ENCODE measurements around the gene ELMO1.

Gene ELMO1

DNA sequence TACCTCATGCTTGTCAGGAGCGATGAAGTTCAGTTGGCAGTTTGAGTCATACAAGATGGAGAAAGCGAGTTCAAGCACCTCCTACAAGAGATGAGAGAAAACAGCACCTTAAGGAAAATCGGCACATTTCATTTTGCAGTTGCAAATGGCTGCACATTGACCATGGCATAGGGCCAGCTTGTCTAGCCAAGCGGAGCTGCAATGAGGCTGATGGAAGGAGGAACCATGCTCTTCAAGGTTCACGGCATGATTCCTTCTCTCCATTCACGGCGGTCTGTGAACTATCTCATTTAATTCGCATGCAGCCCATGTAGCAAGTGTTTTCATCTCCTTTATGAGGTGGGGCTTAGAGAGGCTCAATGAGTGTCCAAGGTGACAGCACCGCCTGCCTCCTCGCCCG is 587.0 kb downstream of the ELMO1 start:
- DNase-seq, result no peak

DNA sequence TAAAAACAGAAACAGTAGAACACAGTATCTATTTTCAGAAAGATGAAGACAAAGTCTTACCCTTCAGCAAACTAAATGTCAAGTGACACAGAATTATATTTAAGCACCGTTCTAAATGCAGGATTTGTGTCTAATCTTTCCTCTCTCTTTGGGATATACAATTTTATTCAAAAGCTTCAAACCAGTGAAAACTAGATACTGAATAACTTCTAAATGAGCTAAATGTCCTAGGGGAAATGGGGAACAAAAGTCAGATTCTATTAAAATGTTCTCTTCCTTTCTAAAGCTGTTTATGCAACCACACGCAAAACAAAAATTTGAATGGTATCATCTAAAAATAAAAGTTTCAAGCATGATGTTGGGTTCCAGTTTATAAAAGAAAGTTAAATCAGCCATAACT is 588.0 kb downstream of the ELMO1 start:
- no peak for DNase-seq

DNA sequence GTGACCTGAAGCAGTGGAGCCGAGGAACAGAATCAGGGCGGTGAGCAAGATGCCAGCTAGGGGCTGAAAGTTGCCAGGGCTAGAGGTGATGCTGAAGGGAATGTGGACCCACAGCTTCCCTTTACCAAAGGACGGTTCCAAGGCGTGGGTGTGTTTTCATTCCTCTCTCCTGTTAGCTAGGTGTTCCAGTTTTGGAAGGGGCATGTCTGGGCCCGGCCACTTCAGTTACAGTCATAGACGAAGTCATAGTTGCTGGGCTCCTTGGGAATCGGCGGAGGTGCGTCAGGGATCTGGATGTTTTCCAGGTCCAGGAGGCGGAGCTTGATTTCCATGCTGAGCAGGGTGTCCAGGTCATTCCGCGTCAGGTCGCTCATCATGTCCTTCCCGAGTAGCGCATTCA is 593.3 kb downstream of the ELMO1 start:
- no peak for DNase-seq

DNA sequence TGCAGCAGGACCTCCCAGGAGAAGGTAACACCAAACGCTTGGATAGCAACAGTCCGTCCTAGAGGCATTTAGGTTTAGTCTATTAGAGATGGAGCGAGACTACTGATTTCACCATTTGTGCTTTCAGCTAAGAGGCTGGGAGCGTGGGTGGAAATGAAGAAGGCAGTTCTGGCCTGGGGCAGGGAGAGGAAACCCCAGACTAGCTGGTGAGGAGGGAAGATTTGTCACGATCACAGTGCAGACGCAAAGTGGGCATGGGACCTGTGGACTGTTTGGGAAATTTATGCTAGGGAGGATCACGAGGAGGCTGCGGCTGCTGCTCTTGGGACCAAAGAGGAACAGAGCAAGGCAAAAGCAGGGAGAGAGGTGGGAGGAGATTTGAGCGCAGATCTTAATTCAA is 594.0 kb downstream of the ELMO1 start:
- DNase-seq, result no peak

DNA sequence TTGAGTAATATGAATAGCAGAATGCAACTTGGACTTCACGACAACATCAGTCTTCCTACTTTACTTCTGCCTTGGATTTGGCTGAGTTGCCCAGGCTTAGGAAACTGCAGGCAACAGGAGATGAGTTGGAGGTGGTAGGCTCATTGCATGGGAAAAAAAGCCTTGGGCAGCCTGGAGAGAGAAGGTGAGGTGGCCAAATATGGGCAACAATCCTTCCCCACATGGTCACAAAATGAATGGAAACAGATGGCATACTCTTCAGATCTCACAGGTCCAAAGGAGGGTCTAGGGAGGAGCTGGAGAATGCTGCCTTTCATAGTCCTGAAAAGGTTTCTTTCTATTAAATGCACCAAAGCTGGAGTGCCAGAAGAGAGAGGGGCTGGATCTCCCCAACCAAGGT is 595.7 kb downstream of the ELMO1 start:
- DNase-seq, result no peak

DNA sequence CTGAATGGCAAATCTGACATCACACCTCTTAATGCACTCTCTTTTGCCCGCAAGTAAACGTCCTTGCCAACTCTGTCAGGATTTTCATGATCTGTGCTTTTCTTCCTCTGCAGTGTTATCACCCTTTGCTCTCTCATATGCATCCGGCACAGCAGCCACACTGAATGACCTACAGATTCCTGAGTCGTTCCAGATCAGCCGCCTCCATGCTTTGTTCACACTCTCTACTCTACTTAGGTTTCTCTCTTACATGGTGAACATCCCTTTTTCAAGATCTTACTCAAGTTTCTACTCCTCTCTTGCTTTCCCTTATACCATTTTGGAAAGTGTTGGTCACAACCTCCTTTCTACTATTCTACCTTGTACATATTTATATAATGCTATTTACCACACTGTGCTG is 596.6 kb downstream of the ELMO1 start:
- no peak for DNase-seq

DNA sequence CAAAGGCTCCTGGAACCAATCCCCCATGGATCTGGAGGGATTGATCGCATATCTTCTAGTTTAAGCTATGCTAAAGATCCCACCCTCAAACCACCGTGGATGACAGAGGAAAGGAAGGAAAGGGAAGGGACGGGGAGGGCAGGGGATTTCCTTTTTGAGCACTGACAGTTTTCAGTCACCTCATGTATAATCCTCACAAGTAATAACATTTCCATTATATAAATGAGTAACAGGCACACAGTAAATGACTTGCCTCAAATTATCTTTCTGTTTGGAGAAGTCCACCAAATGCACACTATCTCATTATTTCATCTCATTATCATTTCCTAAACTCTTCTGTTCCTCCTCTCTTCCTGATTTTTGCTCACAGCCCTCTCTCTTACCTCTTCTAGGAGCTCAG is 597.3 kb downstream of the ELMO1 start:
- no peak for DNase-seq

DNA sequence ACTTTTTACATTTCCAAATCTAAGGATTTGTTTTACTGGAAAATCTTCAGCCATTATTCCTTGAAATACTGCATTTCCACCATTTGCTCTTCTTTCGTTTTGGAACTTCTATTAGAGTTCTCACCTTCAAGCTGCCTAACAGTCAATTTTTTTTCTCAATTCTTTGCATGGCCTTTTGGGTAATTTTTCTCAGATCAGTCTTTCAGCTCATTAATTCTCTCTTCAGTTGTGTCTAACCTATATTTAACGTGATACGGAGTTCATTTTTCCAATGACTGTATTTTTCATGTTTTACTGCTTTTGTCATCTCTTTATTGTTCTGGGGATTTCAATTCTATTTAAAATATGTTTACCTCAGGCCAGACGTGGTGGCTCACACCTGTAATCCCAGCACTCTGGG is 600.7 kb downstream of the ELMO1 start:
- DNase-seq, result no peak

DNA sequence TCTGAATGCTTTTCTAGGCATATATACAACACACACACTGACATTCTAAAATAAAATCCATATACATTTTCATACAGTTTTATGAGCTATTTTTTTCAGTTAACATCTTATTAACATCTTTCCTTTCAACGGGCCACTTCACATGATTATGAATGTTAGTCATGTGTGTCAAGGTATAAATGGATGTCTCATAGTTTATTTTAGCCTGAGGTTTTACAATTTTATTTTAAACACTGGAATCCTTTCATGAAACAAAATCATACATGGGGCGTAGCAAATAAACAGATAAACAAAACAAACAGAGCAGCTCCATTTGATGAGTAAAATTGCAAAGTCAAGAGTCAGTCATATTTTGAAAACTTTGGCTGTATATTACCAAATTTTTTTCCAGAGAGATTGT is 604.3 kb downstream of the ELMO1 start:
- DNase-seq, result no peak

DNA sequence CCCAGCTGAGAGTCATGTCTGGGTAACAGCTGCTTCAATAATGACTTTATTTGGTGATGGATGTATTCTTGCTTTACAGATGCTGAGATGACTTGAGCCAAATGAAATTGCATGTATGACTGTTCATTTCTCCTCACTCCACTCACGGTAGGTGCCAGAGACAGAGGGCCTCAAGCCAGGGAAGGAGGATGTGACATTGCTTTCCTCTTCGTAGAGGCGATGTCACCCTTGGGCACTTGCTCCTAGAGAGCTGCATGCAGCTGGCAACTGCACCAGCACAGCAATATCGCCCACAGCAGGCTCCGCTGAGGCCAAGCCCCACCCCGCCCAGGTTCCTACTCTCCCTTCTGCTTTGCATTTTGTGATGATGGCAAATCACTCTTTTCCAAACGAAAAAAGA is 607.8 kb downstream of the ELMO1 start:
- DNase-seq, result no peak

DNA sequence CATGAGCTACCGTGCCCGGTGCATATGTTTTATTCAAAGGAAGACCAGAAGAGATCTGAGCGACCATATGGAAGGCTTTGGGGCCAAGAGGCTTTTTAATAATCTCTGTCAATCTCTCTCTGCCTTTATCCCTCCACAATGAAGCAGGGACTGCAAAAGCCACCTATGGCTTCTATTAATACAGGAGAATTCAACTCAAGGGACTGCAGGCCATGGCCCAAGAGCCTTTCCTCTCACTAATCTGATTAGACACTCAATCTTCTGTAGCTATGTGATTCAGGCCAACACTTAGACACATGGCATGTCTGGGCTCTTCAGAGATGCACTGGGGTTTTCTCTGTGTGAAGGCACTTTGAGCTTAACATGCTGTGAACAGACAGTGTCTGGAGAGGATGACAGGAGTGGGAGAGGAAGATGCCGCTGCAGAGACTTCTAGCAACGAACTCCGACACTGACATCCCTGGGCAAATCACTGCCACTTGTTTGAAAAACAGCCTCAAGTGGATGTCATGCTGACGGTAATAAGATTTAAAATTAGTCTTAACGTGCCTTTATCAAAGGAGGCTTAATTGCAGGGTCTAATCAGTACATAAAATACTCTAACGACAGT is 609.9 kb downstream of the ELMO1 start:
- DNase-seq, result no peak

DNA sequence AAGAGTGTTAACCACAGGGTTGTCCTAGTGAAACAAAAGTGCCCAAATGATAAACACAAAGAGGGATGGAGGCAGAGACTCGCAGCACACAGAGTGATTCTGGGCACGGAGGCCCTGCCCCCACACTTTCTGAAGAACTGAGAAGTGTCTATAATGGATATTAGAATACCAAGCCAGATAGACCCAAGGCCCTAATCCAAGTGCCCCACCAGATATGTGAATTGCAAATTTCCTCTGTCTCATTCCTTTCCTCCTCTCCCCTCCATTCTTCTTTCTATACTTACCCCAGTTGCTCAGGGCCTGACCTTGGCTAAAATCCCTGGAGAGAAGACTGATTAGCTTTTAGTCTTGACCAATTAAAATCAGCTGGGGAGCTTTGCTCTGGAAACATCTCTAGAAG is 617.6 kb downstream of the ELMO1 start:
- no peak for DNase-seq

DNA sequence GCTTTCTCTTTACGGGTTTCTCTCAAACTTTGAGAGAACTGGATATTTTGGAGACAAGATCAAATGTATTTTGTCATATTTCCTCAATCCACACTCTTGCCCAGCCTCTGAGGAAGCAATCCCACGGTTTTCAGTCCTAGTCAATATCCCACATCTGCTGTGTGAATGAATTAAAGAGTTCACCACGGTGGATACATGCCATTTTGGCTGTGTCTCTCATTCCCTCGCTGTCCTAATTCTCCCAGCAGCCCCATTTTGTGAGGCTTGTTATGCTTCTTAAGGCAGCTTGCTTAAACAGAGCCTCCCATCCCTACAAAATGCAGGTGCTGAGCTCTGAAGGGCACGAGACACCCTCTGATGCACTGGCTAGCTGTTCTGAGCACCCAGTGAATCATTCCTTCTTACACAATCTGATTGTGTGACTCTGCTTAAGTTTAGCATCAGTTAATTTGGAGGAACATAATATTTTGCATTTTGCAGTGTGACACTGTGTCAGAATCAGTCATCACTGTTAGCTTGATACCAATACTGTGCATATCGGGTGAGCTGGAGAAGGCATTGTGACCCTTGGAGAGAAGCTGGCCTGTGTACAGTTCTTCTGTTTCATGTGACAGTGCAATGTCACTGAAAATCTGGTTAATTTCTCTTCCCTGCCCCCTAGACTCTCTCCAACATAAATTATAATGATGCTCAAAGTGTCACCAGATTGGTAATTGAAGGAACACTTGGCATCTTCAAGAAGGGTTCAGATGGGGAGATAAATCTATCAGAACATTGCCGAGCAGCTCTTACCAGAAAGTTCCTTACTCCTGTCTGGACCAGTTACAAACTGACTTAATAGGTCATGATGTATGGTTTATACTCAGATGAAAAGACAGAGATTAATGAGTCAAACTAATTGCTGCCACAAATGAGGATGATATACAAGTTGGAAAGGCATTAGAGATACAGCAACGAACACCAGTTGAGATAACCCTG is 620.6 kb downstream of the ELMO1 start:
- DNase-seq, result no peak

DNA sequence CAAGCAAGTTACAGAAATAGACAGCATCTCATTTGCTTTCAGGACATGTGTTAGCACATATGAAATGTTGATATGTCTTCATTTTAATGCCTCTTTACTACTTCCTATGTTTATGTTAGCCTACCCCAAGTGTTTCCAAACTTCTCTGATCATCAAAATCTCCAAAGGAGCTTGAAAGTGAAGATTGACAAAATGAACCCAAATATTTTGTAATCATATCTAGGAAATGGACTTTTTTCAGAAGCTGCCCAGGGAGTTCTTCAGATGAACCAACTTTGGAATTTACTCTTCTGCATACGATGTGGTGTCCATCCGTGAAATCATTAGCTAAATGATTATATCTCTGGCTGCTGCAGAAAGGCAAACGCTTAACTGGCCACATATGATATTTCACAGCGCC is 623.2 kb downstream of the ELMO1 start:
- no peak for DNase-seq

DNA sequence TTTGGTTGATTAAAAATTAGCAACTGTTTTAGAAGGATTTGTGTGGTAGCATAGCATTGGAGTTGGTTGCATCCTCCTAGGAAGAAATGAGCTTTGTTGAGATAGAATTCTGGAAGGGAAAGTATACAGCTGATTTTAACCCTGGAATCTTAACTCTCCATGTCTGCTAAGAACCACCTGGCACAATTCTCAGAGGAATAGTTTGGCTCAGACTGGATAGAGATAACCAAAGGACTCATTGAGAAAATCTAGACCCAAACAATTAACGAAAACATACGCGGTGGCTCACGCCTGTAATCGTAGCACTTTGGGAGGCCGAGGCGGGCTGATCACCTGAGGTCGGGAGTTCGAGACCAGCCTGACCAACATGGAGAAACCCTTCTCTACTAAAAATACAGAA is 625.3 kb downstream of the ELMO1 start:
- DNase-seq, result no peak

DNA sequence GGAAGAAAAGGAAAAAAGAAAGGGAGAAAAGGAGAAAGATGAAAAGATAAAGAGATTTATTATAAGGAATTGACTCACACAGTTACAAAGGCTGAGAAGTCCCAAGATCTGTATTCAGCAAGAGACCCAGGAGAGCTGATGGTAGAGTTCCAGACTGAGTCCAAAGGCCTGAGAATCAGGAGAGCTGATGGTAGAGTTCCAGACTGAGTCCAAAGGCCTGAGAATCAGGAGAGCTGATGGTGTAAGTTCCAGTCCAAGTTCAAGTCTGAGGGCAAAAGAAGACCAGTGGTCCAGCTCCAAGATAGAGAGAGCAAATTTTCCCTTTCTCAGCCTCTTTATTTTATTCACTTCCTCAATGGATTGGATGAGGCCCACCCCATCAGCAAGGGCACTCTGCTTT is 627.0 kb downstream of the ELMO1 start:
- DNase-seq, result no peak

DNA sequence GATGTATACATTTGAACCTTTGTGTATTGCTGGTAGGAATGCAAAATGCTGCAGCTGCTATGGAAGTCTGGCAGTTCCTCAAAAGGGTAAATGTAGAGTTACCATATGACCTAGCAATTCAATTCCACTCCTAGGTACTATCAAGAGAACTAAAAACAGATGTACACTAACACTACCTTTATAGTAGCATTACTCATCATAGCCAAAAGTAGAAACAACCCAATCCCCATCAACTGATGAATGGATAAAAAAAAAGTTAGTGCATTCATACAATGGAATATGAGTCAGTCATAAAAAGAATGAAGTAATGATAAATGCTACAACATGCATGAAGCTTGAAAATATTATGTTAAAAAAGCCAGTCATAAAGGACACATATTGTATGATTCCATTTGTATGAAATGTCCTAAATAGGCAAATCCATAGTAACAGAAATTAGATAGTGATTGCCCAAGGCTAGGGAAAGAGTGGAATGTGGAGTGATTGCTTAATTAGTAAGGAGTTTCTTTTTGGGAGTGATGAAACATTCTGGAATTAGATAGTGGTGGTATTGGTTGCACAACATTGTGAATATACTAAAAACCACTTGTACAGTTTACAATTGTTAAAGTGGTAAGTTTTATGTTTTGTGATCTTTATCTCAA is 628.0 kb downstream of the ELMO1 start:
- no peak for DNase-seq

DNA sequence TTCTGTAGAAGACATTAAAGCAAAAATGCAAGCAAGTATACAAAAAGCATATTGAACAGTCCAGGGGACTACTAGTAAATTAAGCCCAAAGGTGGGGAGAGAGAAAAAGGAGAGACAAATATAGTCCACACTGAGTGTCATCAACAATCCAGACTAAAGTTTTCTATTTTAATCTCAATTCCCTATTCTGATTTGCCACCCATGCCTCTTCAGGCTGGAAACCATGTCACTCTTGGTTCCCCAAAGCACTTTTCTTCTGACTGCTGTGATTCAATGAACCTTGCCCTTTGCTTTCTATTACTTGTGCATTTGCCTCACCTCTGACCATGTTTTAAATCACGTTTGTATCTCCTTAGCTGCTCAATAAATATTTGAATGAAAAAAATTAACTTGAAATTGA is 629.0 kb downstream of the ELMO1 start:
- DNase-seq, result no peak

DNA sequence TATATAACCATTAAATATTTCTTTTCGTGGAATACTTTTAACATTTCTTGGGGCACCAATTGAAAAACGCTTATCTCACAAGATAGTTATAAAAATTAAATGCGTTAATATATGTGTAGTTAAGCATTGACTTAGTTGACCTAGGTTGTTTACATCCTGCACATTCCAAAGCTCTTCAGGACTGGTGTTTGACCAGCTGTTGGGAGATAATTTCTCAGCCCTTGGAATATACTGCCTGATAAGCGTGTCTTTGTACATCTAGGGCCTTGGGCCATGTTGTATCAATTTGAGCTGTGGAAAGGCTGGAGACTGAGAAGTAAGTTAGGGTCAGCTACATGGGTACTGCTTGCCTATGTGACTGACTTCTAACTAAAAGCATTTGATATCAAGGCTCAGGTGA is 634.4 kb downstream of the ELMO1 start:
- DNase-seq, result no peak

DNA sequence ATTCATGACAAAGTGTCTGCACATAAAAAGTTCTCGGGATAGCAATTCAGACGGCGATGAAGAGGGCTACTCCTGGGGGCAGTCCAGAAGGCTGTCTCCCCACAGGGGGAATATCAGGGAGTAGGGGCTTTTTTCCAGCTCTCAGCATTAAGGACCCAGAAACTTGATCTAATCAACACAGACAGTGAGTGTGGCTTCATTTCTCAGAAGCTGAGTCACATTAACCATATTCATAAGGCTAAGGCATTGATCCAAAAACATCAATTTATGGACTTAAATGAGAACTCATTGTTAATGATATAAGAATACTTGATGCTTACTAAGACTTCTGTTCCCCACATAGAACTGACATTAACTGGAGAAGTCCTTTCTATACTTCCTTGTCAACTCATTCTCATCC is 636.9 kb downstream of the ELMO1 start:
- no peak for DNase-seq

DNA sequence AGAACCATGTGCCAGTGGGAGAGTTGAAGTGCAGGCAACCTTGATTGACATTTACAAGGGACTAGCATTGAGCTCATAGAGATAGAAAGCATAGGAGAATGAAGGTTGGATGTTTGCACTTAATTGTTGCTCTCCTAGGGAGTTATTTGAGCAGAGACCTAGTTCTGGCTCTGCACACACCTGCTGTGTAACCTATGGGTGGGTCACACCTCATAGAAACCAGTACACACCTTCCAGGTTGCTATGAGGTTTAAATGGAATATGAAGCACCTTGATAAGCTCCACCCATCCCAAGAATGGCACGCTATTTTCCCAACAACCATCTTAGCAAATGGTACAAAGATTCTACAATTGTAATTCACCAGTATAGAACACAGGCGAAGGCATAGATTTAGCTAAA is 638.2 kb downstream of the ELMO1 start:
- no peak for DNase-seq

DNA sequence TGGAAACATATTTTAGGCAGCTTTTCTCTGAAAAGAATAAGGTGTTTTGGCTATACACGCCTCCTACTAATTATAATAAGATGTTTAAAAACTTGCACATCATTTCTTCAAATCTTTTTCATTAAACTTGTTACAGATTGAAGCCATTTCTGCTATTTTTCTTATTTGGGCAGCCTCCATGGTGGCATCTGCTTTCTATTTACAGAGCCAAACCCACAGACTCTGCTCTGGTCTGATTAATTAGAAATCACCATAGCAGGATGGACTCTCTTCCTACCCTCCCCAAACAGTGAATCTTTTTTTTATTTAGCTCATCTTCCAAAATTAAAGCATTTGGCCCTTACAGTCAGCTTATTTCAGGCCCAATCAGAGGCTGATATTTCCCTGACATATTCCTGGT is 638.6 kb downstream of the ELMO1 start:
- no peak for DNase-seq

DNA sequence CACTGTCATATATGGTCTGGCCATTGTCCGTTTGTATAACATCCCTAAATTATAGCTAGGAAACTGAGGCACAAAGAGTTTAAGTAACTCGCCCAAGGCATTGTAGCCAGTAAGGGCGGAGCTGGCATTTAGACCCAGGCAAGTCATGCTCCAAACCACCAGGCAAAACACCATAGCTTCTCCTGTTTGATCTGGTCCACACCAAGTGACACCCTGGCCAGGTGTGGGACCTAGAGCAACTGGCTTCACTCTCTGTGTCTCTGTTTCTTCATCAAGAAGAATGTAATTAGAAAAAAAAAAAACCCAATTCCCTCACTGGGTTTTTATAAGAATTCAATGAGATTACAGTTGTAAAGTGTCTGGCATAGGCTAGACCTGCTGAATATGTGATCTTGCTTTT is 639.2 kb downstream of the ELMO1 start:
- DNase-seq, result no peak

DNA sequence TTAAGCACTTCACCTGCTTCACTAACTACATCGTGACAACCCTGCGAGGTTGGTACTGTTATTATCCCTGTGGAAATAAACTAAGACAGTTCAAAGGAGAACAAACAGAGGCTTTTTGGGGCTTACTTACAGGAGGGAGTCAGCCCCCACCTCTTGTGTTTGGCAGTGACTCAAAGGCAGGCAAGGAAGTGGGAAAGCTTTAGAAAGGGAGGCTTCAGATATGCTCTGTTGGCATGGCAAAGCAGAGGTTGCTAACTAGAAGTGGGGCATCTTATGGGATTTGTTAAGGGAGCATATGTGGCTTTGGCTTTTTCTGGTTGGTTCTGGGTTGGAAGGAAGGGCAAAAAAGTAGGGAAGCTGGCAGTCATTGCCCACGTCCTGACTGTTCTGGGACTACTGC is 639.6 kb downstream of the ELMO1 start:
- no peak for DNase-seq
